ENCODE measurements around the gene DENND4A. TPM values are rescaled to one million over a fixed set of nuclear protein-coding genes. Genes with fewer than 3 reads are reported as not detected.

Gene DENND4A
- total RNA-seq, 4 donors from 2014 or later, result 21.6 to 54.0 (median 35.9) TPM

DNA sequence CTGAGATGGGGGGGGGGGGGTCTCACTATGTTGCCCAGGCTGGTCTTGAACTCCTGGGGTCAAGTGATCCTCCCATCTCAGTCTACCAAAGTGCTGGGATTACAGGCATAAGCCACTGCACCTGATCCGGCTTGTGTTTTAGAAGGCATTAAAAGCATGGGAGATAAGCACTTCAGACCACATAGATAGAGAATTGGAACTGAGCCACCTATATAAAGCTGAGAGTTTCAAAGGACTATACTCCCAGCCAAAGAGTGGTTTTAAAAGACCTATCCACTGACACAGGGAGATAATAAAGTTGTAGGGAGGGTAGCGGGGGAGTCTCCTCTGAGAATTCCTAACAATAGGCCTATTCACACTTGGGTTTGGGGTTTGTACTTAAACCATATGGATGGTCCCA lies 34.8 kb downstream of the DENND4A start:
- WGBS, 2 donors, result 88 to 94% methylated on average over 2 of the region's 2 CpGs
- Histone ChIP-seq H3K4me1 (no peaks in the 10 kb centered on the region), H3K9me3 (no peaks in the 10 kb centered on the region), H3K27me3 (no peaks in the 10 kb centered on the region), H3K27ac (no peak overlapping the region), H3K4me3 (no peak overlapping the region), H3K36me3 (peaks cover 0 to 27% (median 0%) of the 10 kb centered on the region in 3 donors)
- TF ChIP-seq CTCF (IDR thresholded peaks at IDR 0.05) (no peak), EP300 (IDR thresholded peaks at IDR 0.05) (no peak), POLR2A (IDR thresholded peaks at IDR 0.05) (no peak)
- no peak for DNase-seq (ENCODE audit: low spot score in 2 of 2)

DNA sequence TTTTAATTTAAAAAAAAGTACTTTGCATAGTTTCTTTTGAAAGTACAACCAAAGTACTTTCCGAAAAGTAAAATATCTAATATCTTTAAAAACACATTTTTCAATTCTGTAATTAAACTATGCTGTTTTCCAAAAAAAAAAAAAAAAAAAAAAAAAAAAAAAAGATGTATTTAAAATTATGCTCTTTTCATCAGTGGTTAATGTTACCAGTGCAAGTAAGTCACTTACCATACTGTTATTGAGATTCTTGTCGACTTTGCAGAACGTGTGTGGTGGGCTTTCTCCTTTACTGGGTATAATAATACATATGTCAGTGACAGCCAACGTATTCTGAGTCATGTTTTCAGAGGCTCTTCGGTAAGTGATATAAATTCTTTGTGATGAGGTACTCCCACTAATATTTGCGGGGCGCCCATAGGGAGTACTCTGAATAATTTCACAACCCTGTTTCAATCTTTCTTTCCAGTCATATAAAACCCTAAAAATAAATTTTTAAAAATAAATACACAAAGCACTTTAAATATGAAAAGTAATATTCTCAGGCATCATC lies 39.9 kb downstream of the DENND4A start:
- 62 to 80% methylated on average over 7 of the region's 7 CpGs for WGBS, 2 donors
- TF ChIP-seq POLR2A (IDR thresholded peaks at IDR 0.05) (no peak), EP300 (IDR thresholded peaks at IDR 0.05) (no peak), CTCF (IDR thresholded peaks at IDR 0.05) (no peak)
- H3K4me1 ChIP-seq, result no peaks in the 10 kb centered on the region
- H3K27me3 ChIP-seq, result no peaks in the 10 kb centered on the region
- no peaks in the 10 kb centered on the region for H3K9me3 ChIP-seq
- peaks cover 0 to 24% (median 0%) of the 10 kb centered on the region in 3 donors for H3K36me3 ChIP-seq
- no peak for DNase-seq (ENCODE audit: low spot score in 2 of 2)
- H3K4me3 ChIP-seq, result no peak overlapping the region
- H3K27ac ChIP-seq, result no peak overlapping the region

- DNase-seq (ENCODE audit: low spot score in 2 of 2), result no peak
- no peak for TF ChIP-seq EP300 (IDR thresholded peaks at IDR 0.05)
- no peak for TF ChIP-seq CTCF (IDR thresholded peaks at IDR 0.05)
- TF ChIP-seq POLR2A (IDR thresholded peaks at IDR 0.05), result no peak
- WGBS, 2 donors, result 79 to 83% methylated on average over 2 of the region's 2 CpGs
- no peak overlapping the region for H3K27ac ChIP-seq
- no peak overlapping the region for H3K4me3 ChIP-seq
- no peaks in the 10 kb centered on the region for H3K9me3 ChIP-seq
- H3K27me3 ChIP-seq, result no peaks in the 10 kb centered on the region
- H3K4me1 ChIP-seq, result no peaks in the 10 kb centered on the region
- peaks cover 0 to 24% (median 0%) of the 10 kb centered on the region in 3 donors for H3K36me3 ChIP-seq
Observed at GRCh38 chr15:65751431-65751830, 40.7 kb downstream of the DENND4A start.

GRCh38 chr15:65747265-65747664 lies 44.8 kb downstream of the DENND4A start:
- H3K36me3 ChIP-seq, result peaks cover 0 to 17% (median 0%) of the 10 kb centered on the region in 3 donors
- TF ChIP-seq EP300 (IDR thresholded peaks at IDR 0.05) (no peak), CTCF (IDR thresholded peaks at IDR 0.05) (no peak), POLR2A (IDR thresholded peaks at IDR 0.05) (no peak)
- no peaks in the 10 kb centered on the region for H3K27me3 ChIP-seq
- H3K9me3 ChIP-seq, result no peaks in the 10 kb centered on the region
- DNase-seq (ENCODE audit: low spot score in 2 of 2), result no peak
- no peak overlapping the region for H3K27ac ChIP-seq
- no peak overlapping the region for H3K4me3 ChIP-seq
- no peaks in the 10 kb centered on the region for H3K4me1 ChIP-seq

- WGBS, 2 donors, result 66 to 82% methylated on average over 1 of the region's 1 CpG
- Histone ChIP-seq H3K27me3 (no peaks in the 10 kb centered on the region), H3K27ac (no peak overlapping the region), H3K4me3 (no peak overlapping the region), H3K36me3 (peaks cover 0 to 20% (median 0%) of the 10 kb centered on the region in 3 donors), H3K9me3 (no peaks in the 10 kb centered on the region), H3K4me1 (no peaks in the 10 kb centered on the region)
- TF ChIP-seq CTCF (IDR thresholded peaks at IDR 0.05) (no peak), EP300 (IDR thresholded peaks at IDR 0.05) (no peak), POLR2A (IDR thresholded peaks at IDR 0.05) (no peak)
- no peak for DNase-seq (ENCODE audit: low spot score in 2 of 2)
Observed at GRCh38 chr15:65743637-65744252, 48.3 kb downstream of the DENND4A start.

Data from tibial nerve (tissue), 4 donors.